ENCODE measurements around the gene DIPK2A.

The DIPK2A gene, protein sequence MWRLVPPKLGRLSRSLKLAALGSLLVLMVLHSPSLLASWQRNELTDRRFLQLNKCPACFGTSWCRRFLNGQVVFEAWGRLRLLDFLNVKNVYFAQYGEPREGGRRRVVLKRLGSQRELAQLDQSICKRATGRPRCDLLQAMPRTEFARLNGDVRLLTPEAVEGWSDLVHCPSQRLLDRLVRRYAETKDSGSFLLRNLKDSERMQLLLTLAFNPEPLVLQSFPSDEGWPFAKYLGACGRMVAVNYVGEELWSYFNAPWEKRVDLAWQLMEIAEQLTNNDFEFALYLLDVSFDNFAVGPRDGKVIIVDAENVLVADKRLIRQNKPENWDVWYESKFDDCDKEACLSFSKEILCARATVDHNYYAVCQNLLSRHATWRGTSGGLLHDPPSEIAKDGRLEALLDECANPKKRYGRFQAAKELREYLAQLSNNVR

GRCh38 chr3:143971359-143972154 is at the start of gene DIPK2A:
TSS of gene DIPK2A (plus strand) at chr3:143971823. CDS start at chr3:143972333, 510 bp downstream.
- H3K4me1 Mint-ChIP-seq = peaks cover 10% of the 10 kb centered on the region
- no peaks in the 10 kb centered on the region for H3K9me3 Mint-ChIP-seq
- peaks cover 24% of the 10 kb centered on the region for H3K36me3 Mint-ChIP-seq
- peak; percentile 78 for ATAC-seq
- peak; percentile 88 to 95 for DNase-seq (ENCODE audit: low spot score in 2 of 2)
- peak within 1 kb of the TSS; percentile 94 for H3K27ac Mint-ChIP-seq
- H3K4me3 Mint-ChIP-seq = peak within 1 kb of the TSS; percentile 85

DNA sequence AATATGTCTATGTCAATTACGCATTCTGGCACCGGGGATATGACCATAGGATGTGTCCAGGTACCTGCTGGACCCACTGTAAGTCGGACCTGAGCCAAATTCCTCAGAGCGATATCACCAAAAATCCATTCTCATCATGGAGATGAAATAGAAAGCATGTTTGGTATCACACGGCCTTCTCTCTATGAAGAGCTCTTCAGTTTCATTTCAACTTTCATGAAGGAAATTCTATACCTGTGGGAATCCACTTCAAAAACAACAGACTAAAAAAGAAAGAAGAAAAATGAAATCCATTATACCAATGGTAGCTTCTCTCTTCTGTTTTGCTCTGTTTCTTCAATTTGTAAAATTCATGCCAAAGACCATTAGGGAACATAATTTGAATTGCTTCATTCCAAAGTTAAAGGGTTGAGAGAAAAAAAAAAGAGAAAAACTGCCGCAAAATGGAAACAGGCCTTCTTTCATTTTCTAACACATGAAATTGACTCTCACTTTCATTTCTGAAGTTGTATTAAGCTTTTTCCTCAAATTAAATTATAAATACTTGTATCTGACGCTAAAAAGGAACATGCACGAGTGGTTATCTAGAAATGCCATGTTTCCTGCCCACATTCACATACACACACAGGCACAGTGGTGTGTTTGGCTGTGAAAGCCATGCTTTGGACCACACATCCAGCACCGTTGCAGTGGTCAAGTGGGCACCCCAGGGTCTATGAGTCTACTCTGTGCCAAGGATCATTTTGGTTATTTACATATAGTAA is 46.9 kb upstream of the DIPK2A start:
- H3K27ac Mint-ChIP-seq = no peak overlapping the region
- no peak overlapping the region for H3K4me3 Mint-ChIP-seq
- DNase-seq (ENCODE audit: low spot score in 2 of 2) = no peak
- H3K36me3 Mint-ChIP-seq = no peaks in the 10 kb centered on the region
- H3K4me1 Mint-ChIP-seq = no peaks in the 10 kb centered on the region
- no peak for ATAC-seq
- no peaks in the 10 kb centered on the region for H3K9me3 Mint-ChIP-seq

- Mint-ChIP-seq H3K4me1 (no peaks in the 10 kb centered on the region), H3K27ac (no peak overlapping the region), H3K36me3 (no peaks in the 10 kb centered on the region), H3K4me3 (no peak overlapping the region), H3K9me3 (no peaks in the 10 kb centered on the region)
- DNase-seq (ENCODE audit: low spot score in 2 of 2) (no peak), ATAC-seq (no peak)
Observed at GRCh38 chr3:143928056-143928455, 43.6 kb upstream of the DIPK2A start.

DNA sequence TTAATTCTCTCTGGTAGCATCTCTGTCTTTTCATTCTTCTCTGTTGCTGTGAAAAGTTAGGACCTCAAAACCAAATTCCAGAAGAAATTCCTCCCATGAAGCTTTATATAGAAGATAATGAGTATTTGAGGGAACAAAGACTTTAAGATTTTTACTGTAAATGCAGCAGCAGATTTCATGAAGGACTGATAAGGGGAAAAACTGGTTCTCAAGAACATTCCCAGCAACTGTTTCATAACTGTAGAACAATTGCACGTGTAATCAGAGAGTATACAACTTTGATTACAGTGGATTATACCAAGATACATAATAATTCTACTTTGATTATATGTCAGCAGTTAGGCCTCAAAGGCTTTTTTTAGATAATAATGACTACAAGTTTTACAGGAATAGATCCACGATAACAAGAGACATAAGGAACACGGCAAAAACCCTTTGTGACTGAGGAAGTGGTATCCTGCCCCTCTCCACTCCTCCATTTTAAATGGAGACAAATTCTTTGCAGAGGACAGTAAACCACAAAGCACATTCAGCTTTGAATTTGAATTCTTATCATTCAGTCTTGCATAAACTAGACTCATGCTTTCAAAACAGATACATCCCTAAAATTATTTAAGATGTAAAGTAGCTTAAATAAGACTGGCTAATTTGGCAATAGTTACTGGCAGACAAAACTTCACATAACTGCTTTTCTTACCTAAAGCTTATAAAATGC is 42.9 kb upstream of the DIPK2A start:
- ATAC-seq = no peak

DNA sequence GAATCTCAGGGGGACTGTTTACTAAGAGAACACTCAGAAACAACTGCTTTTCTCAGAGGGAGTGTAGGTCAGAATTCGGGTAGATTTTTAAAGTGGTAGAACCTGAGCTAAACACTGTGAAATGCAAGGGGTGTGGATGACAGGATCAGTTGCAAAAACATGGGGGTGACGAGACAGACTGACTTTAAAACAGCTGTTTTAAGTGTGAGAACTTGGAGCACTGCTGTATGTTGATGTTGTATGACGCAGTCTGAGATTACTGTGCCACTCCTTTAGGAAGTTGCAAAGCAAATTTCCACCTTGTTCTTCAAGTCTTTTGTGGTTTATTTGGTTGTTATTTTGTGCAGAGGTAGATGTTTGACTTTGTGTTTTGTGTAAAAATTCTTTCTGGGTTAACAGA is 36.8 kb upstream of the DIPK2A start:
- Mint-ChIP-seq H3K4me1 (no peaks in the 10 kb centered on the region), H3K9me3 (peaks cover 4% of the 10 kb centered on the region), H3K4me3 (no peak overlapping the region), H3K27ac (no peak overlapping the region), H3K36me3 (no peaks in the 10 kb centered on the region)
- DNase-seq (ENCODE audit: low spot score in 2 of 2) (no peak), ATAC-seq (no peak)

More for the DNA sequence above, 42.9 kb upstream of the DIPK2A start:
- H3K9me3 Mint-ChIP-seq = no peaks in the 10 kb centered on the region
- no peak overlapping the region for H3K4me3 Mint-ChIP-seq
- H3K4me1 Mint-ChIP-seq = no peaks in the 10 kb centered on the region
- no peak for DNase-seq (ENCODE audit: low spot score in 2 of 2)
- no peaks in the 10 kb centered on the region for H3K36me3 Mint-ChIP-seq
- no peak overlapping the region for H3K27ac Mint-ChIP-seq

DNA sequence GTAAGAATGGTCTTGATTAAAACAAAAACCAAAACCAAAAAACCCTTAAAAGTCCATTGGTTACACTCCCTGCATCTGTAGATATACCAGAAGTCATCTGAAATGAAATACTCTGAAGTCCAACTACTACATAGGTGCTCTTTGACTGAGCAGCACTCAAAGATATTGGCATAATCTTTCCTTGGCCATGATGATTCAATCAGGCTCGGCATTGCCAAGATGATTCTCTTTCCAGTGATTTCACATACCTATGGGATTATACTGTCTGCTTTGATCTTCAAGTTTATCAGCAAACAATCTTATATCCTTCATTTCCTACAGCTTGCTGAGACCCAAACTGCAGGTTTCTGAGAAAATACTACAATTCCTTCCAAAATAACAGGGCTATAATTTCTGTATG is 35.9 kb upstream of the DIPK2A start:
- Mint-ChIP-seq H3K9me3 (peaks cover 4% of the 10 kb centered on the region), H3K27ac (no peak overlapping the region), H3K4me1 (no peaks in the 10 kb centered on the region), H3K36me3 (no peaks in the 10 kb centered on the region), H3K4me3 (no peak overlapping the region)
- ATAC-seq (no peak), DNase-seq (ENCODE audit: low spot score in 2 of 2) (no peak)

DNA sequence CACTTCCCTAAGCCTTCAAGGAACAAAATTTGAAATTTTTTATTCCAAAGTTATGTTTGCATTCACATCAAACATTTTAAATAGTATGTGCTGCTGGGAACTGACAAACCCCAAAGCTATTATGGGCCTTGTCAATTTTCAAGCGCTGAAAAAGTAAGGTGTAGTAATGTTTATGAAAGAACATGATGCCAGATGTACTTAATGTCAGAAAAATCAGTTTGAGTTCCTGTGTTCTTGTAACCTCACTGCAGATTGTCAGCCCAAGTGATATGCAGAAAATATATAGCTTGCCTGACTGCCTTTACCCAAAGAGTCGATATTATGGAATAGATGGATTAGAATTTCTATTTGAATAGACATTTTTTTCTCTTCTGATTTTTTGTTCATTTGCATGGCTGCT is 20.8 kb upstream of the DIPK2A start:
- no peaks in the 10 kb centered on the region for H3K36me3 Mint-ChIP-seq
- no peaks in the 10 kb centered on the region for H3K9me3 Mint-ChIP-seq
- DNase-seq (ENCODE audit: low spot score in 2 of 2) (no peak), ATAC-seq (no peak)
- no peaks in the 10 kb centered on the region for H3K4me1 Mint-ChIP-seq
- H3K27ac Mint-ChIP-seq = no peak overlapping the region
- H3K4me3 Mint-ChIP-seq = no peak overlapping the region

DNA sequence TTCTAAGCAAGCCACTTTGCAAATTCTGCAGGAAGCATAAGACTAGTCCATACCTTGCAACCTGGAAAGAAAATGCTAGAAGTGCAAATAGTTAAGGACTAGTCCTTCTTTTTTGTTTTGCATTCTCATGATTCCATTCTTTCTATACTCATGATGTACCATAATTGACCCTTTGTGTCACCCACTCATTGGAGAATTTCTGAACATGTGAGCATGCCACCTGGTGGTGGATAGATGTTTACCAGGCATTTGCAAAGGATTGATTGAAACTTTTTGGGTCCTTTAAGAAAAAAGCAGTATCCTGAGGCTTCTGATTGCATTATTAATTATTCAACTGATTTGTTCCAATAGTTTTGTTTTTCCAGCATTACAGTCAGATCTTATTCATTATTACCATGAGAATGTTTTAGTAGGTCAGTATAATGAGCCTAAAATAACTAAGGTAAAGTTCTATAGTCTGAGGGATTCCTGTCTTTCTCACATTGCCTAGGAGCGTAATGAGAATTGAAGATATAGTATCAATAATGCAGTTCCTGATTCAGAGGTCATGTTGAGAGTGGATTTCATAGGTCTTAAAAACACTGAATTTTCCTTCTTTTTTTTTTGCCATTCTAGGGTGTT is 20.2 kb upstream of the DIPK2A start:
- ATAC-seq = no peak
- Mint-ChIP-seq H3K4me1 (no peaks in the 10 kb centered on the region), H3K4me3 (no peak overlapping the region), H3K27ac (no peak overlapping the region), H3K36me3 (no peaks in the 10 kb centered on the region), H3K9me3 (no peaks in the 10 kb centered on the region)
- no peak for DNase-seq (ENCODE audit: low spot score in 2 of 2)

DNA sequence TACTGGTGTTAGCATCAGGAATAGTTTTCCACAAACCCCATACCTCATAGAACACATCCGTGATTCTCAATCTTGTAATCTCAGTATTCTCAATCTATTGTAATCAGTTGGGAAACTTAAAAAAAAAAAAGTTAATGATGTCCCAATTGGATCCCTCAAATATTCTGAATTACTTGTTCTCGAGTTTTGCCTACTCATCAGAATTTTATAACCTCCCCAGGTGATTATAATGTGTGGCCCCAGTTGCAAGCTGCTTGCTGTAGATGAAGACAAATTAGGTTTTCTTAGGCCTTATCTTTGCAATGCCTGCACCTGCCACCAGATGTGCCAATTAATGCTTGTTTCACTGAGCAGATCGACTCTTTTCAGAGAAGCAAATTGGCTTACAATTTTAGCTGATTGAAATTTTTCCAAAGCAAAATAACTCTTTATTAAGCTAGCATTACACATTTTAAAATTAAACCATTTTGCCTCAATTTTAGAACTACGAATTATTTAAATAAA is 19.0 kb upstream of the DIPK2A start:
- Mint-ChIP-seq H3K4me1 (no peaks in the 10 kb centered on the region), H3K27ac (no peak overlapping the region), H3K4me3 (no peak overlapping the region), H3K36me3 (no peaks in the 10 kb centered on the region), H3K9me3 (no peaks in the 10 kb centered on the region)
- DNase-seq (ENCODE audit: low spot score in 2 of 2) = no peak
- ATAC-seq = no peak

DNA sequence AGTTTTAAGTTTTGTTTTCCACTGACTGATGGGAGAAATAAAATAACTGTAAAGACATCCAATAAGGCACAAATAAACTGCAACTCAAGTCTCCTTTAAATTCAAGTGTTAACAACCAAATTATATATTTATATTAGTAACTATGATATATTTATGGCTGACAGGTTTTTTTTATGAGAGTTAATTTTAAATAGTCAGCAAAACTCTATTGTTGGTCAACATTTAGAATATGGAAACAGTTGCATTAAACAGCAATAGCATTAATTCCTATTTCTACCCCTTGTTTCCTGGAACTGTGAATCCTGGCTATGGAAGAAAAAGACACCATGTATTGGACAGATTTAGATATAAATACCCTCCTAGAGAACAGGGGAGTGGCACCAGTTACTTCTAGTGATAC is 16.5 kb upstream of the DIPK2A start:
- DNase-seq (ENCODE audit: low spot score in 2 of 2) (no peak), ATAC-seq (no peak)
- no peak overlapping the region for H3K27ac Mint-ChIP-seq
- H3K4me1 Mint-ChIP-seq = peaks cover 6% of the 10 kb centered on the region
- H3K36me3 Mint-ChIP-seq = no peaks in the 10 kb centered on the region
- no peak overlapping the region for H3K4me3 Mint-ChIP-seq
- H3K9me3 Mint-ChIP-seq = peaks cover 12% of the 10 kb centered on the region

DNA sequence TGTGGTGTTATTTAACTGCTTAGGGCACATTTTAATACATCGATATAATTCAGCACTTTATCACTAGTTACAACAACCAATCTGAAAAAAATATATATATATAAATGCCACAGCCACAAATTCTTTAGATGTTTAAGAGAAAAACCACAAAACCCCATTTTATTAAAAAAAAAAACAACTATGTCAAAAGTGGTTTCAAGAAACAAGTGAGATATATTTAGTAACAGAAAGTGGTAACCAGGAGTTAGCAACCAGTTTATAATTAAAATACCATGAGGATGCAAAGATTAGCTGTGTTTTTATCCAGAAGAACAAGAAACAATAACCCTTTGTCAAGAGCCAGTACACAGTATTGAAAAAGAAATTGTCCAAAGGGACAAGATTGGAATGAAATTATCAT is 14.8 kb upstream of the DIPK2A start:
- H3K36me3 Mint-ChIP-seq = no peaks in the 10 kb centered on the region

GRCh38 chr3:143957453-143957852 is 14.2 kb upstream of the DIPK2A start:
- H3K27ac Mint-ChIP-seq = no peak overlapping the region
- peaks cover 12% of the 10 kb centered on the region for H3K9me3 Mint-ChIP-seq
- peaks cover 6% of the 10 kb centered on the region for H3K4me1 Mint-ChIP-seq
- no peak overlapping the region for H3K4me3 Mint-ChIP-seq
- ATAC-seq = no peak
- H3K36me3 Mint-ChIP-seq = no peaks in the 10 kb centered on the region
- DNase-seq (ENCODE audit: low spot score in 2 of 2) = no peak

More for the DNA sequence above, 14.8 kb upstream of the DIPK2A start:
- no peak for DNase-seq (ENCODE audit: low spot score in 2 of 2)
- ATAC-seq = no peak
- Mint-ChIP-seq H3K9me3 (peaks cover 12% of the 10 kb centered on the region), H3K4me3 (no peak overlapping the region), H3K4me1 (peaks cover 6% of the 10 kb centered on the region), H3K27ac (no peak overlapping the region)

GRCh38 chr3:143958966-143959365 is 12.7 kb upstream of the DIPK2A start:
- no peaks in the 10 kb centered on the region for H3K36me3 Mint-ChIP-seq
- no peak for ATAC-seq
- H3K4me3 Mint-ChIP-seq = no peak overlapping the region

GRCh38 chr3:143961342-143961741 is 10.3 kb upstream of the DIPK2A start:
- ATAC-seq (no peak), DNase-seq (ENCODE audit: low spot score in 2 of 2) (no peak)
- H3K36me3 Mint-ChIP-seq = no peaks in the 10 kb centered on the region
- H3K27ac Mint-ChIP-seq = no peak overlapping the region
- no peak overlapping the region for H3K4me3 Mint-ChIP-seq
- peaks cover 6% of the 10 kb centered on the region for H3K4me1 Mint-ChIP-seq
- H3K9me3 Mint-ChIP-seq = peaks cover 12% of the 10 kb centered on the region

More at GRCh38 chr3:143958966-143959365, 12.7 kb upstream of the DIPK2A start:
- DNase-seq (ENCODE audit: low spot score in 2 of 2) = no peak
- no peak overlapping the region for H3K27ac Mint-ChIP-seq
- H3K9me3 Mint-ChIP-seq = peaks cover 12% of the 10 kb centered on the region
- H3K4me1 Mint-ChIP-seq = peaks cover 6% of the 10 kb centered on the region
